Measurements from ENCODE around the gene DNAJB2. TPM values are rescaled to one million over a fixed set of nuclear protein-coding genes. Genes with fewer than 3 reads are reported as not detected.

DNAJB2 gene
- polyA plus RNA-seq, 3 donors, result 1.7 to 55.4 (median 1.9) TPM

DNA sequence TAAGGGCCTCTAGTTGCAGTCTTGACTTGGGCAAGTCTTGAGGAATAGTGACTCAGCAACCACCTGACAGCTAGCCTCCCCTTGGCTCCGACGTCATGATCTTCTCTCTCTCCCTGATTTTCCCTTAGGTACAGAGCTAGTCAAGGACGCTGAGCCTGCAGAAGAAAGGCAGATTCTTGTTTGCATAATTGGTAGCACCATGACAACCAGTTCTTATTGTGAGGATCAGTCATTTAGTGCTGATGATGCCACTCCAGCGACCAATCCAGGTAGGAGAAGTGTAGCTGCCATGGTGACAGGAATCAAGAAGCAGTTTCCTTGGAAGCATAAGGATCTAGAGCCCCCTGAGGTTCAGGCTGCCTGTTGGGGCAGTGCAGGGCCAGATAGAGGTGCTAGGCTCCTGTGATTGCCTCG, 56.2 kb downstream of the DNAJB2 start:
- Histone ChIP-seq H3K9me3 (replicated peaks in 1 of 2; ENCODE audit: control insufficient read depth in 1 of 2, insufficient read depth in 1 of 2, low read length in 2 of 2) (peaks cover 9 to 20% of the 10 kb centered on the region in 2 donors), H3K27me3 (ENCODE audit: control insufficient read depth in 2 of 2, insufficient read depth in 2 of 2, low read length in 2 of 2) (peaks cover 32 to 46% of the 10 kb centered on the region in 2 donors), H3K79me2 (ENCODE audit: insufficient read depth, low read length) (no peaks in the 10 kb centered on the region), H3K9ac (ENCODE audit: insufficient read depth, low read length, poor library complexity, severe bottlenecking) (no peak overlapping the region), H3K27ac (ENCODE audit: low read depth in 1 of 2, low read length in 2 of 2) (no peak overlapping the region), H3K36me3 (replicated peaks in 1 of 2; ENCODE audit: control insufficient read depth in 1 of 2, insufficient read depth in 2 of 2, low read length in 2 of 2) (no peaks in the 10 kb centered on the region), H4K20me1 (ENCODE audit: insufficient read depth, low read length) (no peaks in the 10 kb centered on the region), H3K4me2 (replicated peaks; ENCODE audit: extremely low read depth, low read length, poor library complexity, severe bottlenecking) (no peak overlapping the region), H2AFZ (ENCODE audit: insufficient read depth, low read depth, low read length, poor library complexity, severe bottlenecking) (no peak overlapping the region), H3K4me1 (ENCODE audit: control insufficient read depth in 1 of 2, insufficient read depth in 2 of 2, low read length in 2 of 2) (no peaks in the 10 kb centered on the region), H3K4me3 (replicated peaks in 1 of 3; ENCODE audit: low read depth in 2 of 3, low read length in 3 of 3) (no peak overlapping the region)
- Mint-ChIP-seq H3K36me3 (peaks cover 0 to 6% of the 10 kb centered on the region in 2 donors), H3K4me1 (no peaks in the 10 kb centered on the region), H3K4me3 (no peak overlapping the region), H3K27ac (no peak overlapping the region), H3K27me3 (ENCODE audit: low read depth in 3 of 3) (peaks cover 45 to 68% (median 61%) of the 10 kb centered on the region in 3 donors), H3K9me3 (peaks cover 4 to 26% (median 17%) of the 10 kb centered on the region in 7 donors)
- TF ChIP-seq, protein P1, sequence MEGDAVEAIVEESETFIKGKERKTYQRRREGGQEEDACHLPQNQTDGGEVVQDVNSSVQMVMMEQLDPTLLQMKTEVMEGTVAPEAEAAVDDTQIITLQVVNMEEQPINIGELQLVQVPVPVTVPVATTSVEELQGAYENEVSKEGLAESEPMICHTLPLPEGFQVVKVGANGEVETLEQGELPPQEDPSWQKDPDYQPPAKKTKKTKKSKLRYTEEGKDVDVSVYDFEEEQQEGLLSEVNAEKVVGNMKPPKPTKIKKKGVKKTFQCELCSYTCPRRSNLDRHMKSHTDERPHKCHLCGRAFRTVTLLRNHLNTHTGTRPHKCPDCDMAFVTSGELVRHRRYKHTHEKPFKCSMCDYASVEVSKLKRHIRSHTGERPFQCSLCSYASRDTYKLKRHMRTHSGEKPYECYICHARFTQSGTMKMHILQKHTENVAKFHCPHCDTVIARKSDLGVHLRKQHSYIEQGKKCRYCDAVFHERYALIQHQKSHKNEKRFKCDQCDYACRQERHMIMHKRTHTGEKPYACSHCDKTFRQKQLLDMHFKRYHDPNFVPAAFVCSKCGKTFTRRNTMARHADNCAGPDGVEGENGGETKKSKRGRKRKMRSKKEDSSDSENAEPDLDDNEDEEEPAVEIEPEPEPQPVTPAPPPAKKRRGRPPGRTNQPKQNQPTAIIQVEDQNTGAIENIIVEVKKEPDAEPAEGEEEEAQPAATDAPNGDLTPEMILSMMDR (IDR thresholded peaks at IDR 0.05), result no peak
- intact Hi-C loops (cut with micrococcal nuclease), result no loop called here
- no peak for DNase-seq
- WGBS (ENCODE audit: insufficient coverage), result 58% methylated on average over 2 of the region's 5 CpGs

Small RNA genes within 50 kb of the gene (small RNA-seq; reads per million reads assigned to genes)
- not detected for gene MIR153-1 (ENCODE audit: insufficient read length, low read depth)

Other genes starting within 250 kb of the DNAJB2 start
- not detected for gene CFAP65, start 237.8 kb upstream of the DNAJB2 start, polyA plus RNA-seq
- not detected for gene IHH, start 218.4 kb upstream of the DNAJB2 start, polyA plus RNA-seq
- 10 to 100 TPM; 12.6 to 20.9 (median 20.3) TPM for gene NHEJ1, start 118.6 kb upstream of the DNAJB2 start, polyA plus RNA-seq
- 1 to 10 TPM in 1 of 3 donors, not detected in 2; 1.1 TPM for gene SLC23A3, start 109.3 kb upstream of the DNAJB2 start, polyA plus RNA-seq
- gene CNPPD1, start 102.4 kb upstream of the DNAJB2 start, polyA plus RNA-seq, result 100 to 1,000 TPM in 1 of 3 donors, 10 to 100 TPM in 2; 68.8 to 109 (median 71.3) TPM
- gene RETREG2, start 101.1 kb upstream of the DNAJB2 start, polyA plus RNA-seq, result 10 to 100 TPM; 37.7 to 60.9 (median 39.4) TPM
- 10 to 100 TPM; 45.7 to 98.9 (median 53.2) TPM for gene ZFAND2B, start 72.6 kb upstream of the DNAJB2 start, polyA plus RNA-seq
- gene ABCB6, start 60.4 kb upstream of the DNAJB2 start, polyA plus RNA-seq, result 1 to 10 TPM in 1 of 3 donors, under 1 TPM in 2; 0.28 to 4.8 (median 0.58) TPM
- 10 to 100 TPM; 24.7 to 55.2 (median 26.3) TPM for gene ATG9A, start 49.7 kb upstream of the DNAJB2 start, polyA plus RNA-seq
- gene ANKZF1, start 49.6 kb upstream of the DNAJB2 start, polyA plus RNA-seq, result 10 to 100 TPM in 2 of 3 donors, 1 to 10 TPM in 1; 7.6 to 79.3 (median 10.4) TPM
- gene GLB1L, start 33.9 kb upstream of the DNAJB2 start, polyA plus RNA-seq, result 10 to 100 TPM in 1 of 3 donors, 1 to 10 TPM in 2; 4.0 to 11.7 (median 7.7) TPM
- gene STK16, start 33.9 kb upstream of the DNAJB2 start, polyA plus RNA-seq, result 10 to 100 TPM; 16.7 to 40.7 (median 17.8) TPM
- not detected for gene TUBA4B, start 26.1 kb upstream of the DNAJB2 start, polyA plus RNA-seq
- gene TUBA4A, start 25.4 kb upstream of the DNAJB2 start, polyA plus RNA-seq, result 100 to 1,000 TPM in 1 of 3 donors, 10 to 100 TPM in 2; 72.7 to 452 (median 81.9) TPM
- gene PTPRN, start 30.0 kb downstream of the DNAJB2 start, polyA plus RNA-seq, result not detected
- not detected for gene RESP18, start 53.4 kb downstream of the DNAJB2 start, polyA plus RNA-seq
- gene DNPEP, start 108.5 kb downstream of the DNAJB2 start, polyA plus RNA-seq, result 10 to 100 TPM; 51.6 to 83.1 (median 60.6) TPM
- 1 to 10 TPM; 2.4 to 4.0 (median 2.4) TPM for gene DES, start 139.0 kb downstream of the DNAJB2 start, polyA plus RNA-seq
- not detected for gene SPEG, start 155.5 kb downstream of the DNAJB2 start, polyA plus RNA-seq
- 10 to 100 TPM; 35.5 to 71.2 (median 35.9) TPM for gene GMPPA, start 219.5 kb downstream of the DNAJB2 start, polyA plus RNA-seq
- not detected for gene ASIC4, start 235.1 kb downstream of the DNAJB2 start, polyA plus RNA-seq

Data from CD14-positive monocyte (primary cell).